Measurements from ENCODE around the gene BBX.

BBX gene

DNA sequence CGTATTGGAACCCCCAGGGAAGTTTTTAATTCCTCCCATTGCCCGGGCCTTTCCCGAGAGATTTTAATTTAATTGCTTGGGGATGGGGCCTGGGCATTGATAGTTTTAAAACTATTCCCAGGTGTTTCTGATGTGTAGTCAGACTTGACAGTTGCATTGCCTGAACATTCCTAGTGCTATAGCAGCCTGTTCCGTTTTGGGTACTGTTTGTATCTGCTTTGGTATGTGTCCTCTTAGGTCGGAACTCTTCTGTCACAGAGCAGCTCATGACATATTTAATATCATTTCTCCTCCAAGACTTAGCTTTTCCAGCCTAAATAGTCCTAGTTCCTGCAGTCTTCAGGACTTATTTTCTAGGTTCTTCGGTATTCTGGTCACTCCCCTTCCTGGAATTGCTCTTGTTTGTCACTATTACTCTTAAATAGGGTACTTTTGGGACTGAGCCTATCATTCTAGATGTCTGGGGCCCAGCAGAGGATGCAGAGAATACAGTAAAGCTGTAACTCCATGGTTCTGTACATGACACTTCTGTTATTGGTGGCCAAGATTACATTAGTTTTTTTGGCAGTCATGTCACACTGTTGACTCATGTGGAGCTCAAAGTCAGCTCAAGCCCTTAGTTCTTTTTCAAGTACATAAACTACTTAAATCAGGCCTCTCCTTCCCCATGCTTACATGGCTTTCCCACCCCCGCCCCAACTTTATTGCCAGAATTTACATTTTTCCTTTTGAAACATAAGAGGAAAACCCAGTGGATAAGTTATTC, 81.5 kb downstream of the BBX start:
- DNase-seq = no peak

DNA sequence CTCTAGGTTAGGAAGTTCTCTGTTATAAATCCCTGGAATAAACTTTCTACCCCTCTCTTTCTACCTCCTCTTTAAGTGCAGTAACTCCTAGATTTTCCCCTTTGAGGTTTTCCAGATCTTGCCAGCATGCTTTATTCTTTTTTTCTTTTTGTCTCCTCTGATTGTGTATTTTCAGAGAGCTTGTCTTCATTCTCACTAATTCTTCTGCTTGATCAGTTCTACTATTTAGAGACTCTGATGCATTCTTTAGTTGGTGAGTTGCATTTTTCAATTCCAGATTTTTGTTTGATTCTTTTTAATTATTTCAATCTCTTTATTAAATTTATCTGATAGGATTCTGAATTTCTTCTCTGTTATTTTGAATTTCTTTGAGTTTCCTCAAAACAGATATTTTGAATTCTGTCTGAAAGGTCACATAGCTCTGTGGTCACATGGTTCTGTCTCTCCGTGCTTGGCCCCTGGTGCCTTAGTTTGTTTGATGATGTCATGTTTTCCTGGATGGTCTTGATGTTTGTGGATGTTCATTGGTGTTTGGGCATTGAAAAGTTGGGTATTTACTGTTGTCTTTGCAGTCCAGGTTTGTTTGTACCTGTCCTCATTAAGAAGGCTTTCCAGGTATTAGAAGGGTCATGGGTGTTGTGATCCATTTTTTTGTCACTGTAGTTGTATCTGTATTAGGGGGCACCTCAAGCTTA, 89.2 kb downstream of the BBX start:
- DNase-seq = no peak

DNA sequence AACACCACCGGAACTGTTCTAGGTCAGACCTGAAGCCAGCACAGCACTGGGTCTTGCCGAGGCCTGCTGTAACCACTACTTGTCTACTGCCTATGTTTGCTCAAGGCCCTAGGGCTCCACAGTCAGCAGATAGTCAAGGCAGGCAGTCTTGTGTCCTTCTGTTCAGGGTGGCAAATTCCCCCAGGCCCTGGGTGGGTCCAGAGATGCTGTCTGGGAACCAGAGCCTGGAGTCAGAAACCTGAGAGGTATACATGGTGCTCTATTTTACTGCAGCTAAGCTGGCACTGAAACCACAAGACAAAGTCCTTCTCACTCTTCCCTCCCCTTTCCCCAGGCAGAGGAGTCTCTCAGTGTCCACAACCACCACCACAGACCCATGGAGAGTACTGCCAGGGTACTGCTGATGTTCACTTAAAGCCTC, 89.9 kb downstream of the BBX start:
- no peak for DNase-seq

DNA sequence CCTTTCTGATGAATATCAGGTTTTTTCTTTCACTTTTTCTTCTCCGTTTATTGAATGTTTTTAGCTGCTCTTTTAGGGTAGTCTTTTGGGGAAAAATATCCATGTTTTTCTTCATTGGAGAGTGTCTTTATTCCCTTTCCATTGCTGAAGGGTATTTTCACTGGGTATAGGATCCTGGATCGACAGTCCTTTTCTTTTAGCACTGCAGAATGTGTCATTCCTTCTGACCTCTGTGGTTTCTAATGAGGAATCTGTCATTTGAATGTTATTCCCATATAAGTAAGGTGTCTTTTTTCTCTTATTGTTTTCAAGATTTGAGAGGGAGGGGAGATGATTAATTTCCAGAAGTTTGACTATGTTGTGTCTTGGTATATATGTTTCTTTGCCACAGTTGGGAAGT, 96.8 kb downstream of the BBX start:
- no peak for DNase-seq

DNA sequence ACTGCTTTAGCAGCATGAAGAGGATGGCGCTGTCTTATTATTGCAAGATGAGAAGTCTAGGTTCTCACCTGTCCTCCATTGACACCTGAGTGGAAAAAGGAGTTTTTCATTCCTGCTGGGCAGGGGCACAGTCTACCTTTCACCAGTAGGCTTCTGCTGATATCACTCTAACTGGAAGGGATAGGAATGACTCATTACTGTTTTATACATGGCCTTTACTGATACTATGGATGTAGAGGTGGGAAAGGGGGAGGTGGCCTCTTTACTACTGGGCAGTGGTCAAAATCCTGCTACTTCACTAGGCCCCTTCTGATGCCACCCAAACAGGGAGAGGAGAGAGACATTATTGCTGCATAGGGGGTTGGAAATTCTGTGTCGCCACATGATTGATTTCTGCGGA, 97.8 kb downstream of the BBX start:
- no peak for DNase-seq

DNA sequence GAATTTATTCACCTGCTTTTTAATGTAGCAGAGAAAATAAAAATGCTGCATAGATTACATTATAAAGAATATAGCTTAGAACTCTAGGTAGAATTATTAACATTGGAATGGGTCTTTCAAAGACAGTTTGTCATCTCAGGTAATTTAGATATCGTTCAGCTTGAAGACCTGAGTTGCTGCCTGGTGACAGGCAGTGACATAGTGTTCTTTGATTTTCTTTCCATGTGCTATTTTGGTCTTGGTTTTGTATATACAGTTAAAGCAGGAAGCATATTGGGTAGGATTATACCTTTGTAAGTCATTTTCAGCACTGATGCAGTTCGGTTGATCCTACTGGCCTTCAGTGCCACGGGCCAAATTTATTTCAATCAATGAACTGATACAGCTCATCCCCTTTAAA, 98.7 kb downstream of the BBX start:
- no peak for DNase-seq

DNA sequence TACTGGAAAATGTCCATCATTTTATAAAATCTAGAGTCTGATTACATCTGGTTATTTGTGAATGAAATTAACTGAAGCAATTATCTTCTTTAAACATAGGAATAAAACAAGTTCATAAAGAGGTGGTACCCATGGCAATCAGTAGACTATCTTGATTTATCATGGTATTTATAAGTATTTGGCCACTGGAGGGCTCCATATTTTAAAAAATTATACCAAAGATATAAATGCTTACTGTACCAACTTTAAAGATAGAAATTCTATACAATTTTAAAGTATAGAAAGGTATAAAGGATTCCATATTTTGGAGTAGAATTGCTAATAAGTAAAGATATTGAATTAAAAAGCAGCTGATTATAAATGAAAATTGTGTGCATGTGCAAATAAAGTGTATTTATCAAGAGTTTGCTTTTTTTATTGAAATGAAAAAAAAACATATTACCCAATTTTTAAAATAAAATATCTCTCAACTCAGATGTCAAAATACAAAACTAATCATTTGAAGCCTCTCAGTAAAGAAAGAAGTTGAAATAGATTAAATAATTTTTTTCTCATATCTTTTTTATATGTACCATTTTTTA, 105.3 kb downstream of the BBX start:
- no peak for DNase-seq

DNA sequence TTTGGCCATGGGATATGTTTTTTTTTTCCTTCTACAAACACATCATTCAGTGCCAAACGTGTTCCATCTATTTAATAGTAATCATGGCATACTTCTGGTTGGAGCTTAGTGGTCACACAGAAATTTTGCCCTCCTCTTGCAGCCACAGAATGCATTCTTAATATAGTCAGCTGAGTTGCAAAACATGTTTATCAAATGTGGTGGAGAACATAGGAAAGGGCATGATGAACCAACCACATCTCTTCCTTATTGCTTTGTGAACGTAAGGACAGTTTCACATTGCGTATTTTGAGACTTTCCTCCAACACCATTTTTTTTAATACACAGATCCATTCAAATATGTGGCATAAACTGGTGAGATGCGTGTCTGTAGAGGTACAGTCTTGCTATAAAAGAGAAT, 106.8 kb downstream of the BBX start:
- DNase-seq = no peak

DNA sequence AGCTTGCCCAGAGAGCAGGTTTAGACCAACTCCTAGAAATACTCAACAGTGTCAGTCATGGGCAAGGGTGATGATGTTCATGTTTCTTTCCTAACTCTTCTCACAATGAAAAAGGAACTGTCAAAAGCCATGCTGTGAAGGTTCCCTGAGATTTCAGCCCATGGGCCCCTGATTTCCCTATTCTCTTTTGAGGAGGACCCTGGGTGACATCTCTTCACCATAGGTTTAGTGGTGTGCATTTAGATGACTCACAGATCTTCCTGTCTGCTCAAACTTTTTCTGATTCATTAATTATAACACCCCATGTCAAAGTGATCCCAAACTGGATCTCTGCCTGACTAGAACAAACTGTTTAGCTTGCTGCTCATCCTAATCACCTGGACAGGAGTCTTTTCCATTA, 108.0 kb downstream of the BBX start:
- no peak for DNase-seq

DNA sequence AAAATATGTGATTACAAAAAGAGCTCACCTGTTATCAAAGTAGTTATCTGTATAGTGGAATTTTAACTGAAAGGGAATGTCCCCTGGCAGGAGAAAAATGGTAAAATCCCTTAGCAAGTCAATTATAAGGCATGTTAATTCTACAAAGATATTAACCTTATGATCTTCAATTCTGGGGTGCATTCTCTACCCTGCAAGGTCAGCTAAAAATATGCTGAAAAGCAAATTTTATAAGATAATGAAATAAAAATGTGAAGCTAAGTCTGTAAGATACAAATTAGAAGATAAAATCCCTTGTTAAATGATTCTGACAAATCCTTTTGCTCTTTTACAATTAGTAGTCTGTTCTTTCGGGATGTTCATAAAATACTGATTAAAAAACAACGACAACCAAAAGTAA, 109.8 kb downstream of the BBX start:
- DNase-seq = no peak

DNA sequence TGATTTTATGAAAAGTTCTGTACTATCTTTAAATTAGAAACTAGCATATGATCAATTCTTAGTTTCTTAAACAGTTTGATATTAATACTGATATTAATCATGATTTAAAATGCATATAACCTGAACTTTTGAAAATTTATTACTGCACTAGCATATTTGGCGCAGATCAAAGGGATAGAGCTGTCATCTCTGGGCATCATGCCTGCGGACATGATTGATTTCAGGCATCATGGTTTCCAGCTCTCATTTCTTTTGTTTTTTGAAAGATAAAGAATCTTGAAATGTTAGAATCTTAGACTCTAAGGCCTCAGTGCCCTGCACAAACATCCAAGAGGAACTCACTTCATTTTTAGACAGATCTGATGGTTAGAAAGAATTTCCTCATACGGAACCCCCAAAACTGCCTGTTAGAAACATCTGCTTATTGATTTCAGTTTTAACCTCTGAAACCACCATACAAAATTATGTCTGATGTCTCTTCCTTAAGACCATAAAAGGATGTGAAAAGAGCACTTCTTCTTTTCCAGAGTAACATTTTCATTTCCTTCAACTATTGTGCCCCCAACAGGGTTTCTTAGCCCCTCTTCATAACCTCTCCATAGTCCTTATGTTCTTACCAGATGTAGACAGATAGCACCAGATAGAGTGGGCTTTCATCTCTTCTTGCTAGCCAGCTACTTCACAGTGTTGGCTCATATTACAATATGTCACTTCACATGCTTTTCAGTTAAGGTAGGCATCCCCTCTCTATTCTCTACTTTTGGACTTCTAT, 110.8 kb downstream of the BBX start:
- no peak for DNase-seq

DNA sequence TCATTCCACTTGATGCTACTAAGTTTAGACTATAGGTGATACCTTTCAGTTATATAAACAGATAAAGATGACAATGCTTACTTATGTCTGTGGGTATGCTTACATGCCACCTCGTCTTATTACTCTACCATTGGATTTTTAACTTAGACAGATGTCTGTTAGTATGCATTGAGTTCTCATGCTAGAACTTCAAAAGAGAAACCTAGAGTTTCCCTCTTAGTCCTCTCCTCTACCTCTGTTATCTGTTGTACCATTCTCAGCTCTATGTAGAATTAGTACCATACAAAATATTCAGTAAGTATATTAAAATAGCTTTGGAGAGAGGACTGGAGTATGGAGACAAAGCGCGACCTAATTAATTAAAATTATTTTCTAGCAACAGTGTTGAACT, 111.3 kb downstream of the BBX start:
- DNase-seq = no peak

DNA sequence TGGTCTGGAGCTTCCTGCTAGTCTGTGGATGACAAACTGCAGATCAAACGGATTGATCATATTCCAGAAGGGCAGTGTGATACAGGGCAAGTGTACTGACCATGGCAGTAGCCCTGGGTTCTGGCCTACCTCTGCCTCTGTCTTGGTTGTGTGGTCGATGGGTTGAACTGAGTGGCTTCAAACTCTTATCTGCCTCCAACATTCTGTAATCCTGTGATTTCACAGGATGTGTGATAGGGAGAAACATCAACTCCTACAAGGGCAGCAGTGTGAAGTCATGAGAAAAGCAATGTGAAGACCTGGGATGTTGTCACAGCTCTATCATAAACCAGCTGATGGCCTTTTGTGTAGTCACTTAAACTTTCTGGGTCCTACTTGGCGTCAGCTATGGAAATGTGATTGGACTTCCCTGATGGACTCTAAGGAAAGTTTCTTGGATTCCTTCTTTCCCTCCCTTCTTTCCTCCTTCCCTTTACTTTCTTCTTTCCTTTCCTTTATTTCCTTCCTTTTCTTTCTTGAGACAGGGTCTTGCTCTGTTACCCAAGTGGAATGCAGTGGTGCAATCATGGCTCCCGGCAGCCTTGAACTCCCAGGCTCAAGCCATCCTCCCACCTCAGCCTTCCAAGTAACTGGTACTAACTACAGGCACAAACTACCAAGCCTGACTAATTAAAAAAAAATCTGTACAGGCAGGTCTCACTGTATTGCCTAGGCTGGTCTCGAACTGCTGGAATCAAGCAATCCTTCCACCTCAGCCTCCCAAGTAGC, 114.8 kb downstream of the BBX start:
- no peak for DNase-seq

DNA sequence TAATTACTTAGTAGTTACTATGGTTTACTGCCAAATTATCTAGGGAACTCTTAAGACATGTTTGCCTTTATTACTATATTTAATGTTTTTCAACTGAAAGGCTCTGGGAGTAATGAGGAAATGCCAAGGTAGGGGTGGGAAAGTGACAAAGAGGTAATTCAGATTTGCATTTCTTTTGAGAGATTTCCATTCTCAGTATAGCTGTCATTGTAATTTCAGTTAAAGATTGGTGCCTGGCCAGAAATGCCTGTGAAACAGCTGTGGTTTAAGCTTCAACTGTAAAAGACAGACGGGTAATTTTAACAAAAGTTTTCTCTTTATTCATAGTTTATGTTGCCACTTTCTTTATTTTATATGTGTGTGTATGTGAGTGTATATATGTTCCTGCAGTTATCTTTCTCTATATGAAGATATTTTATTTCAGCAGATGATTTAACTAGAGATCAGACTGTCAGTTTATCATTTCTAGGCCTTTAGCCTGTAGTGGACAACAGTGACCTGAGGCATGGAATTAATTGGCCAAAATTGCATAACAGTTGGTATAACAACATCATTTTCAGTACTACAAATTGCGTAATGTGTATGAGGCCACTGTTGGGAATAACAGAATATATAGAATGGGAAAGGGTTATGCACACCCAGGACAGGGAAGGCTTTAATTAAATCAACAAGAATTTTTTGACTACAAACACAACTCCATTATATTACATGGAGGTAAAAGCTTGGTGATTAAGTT, 119.0 kb downstream of the BBX start:
- no peak for DNase-seq

DNA sequence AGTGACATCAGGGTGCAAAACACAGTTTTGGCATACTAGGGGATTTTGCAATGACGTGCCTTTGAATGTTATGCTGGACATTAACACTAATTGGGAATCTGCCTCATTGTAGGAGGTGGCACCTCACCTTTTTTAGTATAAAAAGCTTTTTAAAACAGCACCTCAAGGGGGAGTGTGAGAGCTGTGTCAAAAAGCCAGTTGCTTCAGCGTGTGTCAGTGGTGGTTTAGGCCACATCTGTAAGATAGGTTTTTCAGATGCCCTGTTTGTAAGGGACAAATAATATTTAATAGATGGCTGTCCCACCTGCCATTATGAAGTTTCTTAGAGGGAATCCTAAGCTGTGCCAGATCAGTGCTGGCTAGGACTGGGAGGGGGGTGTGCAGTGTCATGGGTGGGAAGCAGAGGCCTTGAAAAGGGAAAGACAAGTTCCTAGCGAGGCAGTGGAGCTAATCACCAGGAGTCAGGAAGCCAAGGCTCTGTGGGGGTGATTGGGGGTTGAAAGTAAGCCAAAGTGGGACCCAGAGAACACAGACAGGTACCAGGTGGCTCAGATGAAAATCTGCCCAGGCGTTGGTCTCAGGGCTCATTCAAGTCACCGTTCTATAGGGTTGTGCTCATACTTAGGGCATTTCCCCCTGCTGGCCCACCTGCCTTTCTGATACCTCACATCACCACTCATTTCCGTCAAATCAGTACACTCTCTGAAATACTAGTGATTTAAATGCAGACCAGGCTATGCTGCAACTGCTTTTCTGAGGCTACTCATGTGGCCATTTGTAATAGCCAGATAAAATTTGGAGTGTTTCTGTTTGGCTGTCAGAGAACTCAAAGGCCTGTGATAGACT, 120.5 kb downstream of the BBX start:
- DNase-seq = no peak

DNA sequence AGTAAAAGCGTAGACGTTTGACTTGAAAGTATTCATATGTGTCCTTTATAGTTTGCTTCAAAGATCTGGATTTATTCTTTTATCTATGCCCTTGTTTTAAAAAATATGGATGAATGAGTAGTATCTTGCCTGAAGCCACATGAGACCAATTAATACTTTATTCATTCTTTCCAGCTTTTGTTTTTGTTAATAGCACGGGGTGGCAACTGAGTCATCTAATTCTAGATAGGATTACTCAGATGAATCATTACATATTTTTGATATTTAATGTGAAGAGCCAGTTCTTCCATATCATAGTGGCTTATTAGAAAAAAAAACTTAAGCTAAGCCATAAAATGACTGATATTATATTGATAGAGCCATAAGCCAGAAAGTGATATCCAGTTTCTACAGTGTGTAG, 121.9 kb downstream of the BBX start:
- DNase-seq = no peak

DNA sequence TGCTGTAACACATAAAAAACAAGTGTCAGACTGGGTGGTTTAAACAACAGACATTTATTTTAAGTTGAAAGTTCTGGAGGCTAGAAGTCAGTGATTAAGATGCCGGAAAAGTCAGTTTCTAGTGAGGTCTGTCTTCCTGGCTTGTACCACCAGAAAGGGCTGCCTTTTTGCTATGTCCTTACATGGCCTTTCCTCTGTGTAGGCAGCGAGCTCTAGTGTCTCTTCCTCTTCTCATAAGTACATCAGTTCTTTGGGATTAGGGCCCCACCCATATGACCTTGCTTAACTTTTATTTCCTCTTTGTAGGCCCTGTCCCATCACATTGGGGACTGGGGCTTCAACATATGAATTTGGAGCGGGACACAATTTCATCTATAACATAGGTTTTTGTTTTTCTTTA, 128.0 kb downstream of the BBX start:
- DNase-seq = no peak

DNA sequence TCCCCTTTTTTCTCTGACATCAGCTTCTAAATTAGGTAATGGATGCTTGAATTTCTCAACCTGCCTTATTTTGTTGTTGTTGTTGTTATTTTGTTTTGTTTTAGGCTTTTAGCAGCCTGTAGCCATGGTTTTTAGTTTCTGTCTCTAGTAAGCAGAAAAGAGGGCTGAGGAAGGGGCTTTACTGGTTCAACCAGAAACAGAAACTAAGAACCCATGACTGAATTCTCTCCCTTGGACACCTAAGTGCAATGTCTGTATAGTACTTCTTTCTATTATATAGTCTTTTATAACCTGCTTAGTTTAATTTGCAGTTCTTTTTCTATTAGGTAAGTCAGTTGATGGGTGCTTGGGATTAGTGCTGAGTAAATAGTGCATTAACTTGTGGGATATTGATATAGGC, 129.0 kb downstream of the BBX start:
- DNase-seq = no peak

DNA sequence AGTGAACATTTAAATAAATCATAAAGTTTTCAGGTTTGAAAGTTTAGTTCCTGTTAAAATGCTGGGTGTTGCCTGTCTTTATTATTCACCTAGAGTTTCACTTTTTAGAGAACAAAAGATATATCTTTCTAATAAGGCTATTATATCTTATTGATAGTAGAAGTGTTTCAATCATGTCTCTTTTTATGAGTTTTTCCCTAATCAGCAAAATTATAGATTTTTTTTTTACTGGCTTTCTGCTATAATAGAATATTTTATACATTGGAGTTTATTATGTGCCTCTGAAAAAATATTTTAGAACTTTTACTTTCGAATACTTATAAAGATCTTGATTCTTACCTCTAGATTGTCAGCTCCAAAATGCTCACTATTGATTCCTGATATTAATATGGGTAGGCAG, 131.5 kb downstream of the BBX start:
- no peak for DNase-seq

DNA sequence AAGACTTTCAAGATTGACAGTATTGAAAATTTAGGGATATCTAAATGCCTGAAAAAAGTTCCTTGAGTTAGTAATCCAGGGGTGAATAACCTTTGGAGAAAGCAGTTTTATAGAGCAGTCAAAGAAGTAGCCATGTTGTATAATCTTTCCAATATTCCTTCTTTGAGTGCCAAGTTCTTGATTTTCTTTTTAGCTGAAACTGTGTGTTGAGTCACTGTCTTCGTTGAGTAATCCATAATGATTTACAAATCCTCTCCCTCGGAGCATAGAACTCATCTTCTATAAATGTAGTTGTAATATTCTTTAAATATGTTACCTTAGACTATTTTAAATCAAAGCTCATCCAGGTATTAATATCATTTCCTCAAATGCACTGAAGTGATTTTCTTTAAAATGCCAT, 135.2 kb downstream of the BBX start:
- DNase-seq = no peak

DNA sequence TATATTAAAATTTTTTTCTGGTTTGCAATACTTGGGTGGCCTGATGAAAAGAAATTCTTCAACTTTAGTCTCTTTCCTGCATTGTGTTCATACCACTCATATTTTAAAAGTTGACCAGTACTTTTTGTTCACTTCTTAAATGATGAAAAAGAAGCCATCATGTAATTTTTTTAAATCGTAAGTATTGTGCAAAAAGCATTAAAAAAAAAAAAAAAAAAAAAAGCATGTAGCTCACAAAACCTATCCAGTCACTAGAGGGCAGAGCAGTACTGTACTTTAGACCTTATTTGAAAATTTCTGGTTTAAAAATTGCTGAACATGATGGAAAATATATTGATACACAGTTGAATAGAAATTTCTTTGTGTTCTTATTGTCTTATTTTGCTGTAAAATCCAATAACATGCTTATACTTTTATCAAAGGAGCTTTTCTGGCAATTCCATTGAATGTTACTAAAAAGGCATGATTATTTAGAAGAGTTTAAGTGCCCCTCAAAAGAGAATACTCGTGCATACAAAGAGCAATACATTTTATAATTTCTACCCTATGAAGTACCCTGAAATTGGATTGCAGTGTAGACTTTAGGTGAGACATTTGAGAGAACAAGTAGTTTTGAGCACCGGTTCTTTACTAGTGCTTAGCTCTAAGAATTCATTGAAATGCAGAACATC, 137.7 kb downstream of the BBX start:
- DNase-seq = peak; percentile 92
